ENCODE results near the gene BLMH. TPM values are rescaled to one million over a fixed set of nuclear protein-coding genes. Genes with fewer than 3 reads are reported as not detected.

The BLMH gene
- total and polyA plus RNA-seq, 8 donors, result 5.4 to 32.4 (median 14.7) TPM; not detected in 1

DNA sequence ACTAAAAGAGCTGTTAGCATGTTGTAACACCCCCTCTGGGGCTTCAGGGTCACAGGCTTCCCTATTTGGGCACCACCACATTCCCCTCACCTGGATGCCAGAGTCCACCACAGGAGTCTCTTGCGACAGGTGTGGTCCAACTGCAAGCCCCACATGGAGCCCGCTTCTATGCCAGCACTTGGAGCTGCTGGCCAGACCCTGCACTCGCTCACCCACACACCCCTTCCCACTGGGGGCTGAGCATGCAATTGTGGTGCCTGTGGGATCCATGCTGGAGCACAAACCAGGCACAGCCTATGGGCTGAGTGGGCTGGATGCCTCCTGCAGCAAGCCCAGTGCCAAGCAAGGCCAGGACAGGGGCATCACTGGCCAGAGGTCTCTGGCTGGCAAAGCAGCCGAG, 6.0 kb upstream of the BLMH start:
- H3K4me1 ChIP-seq, result no peaks in the 10 kb centered on the region
- H3K27me3 ChIP-seq, result no peaks in the 10 kb centered on the region
- no peak overlapping the region for H3K4me3 ChIP-seq
- H3K27ac ChIP-seq, result no peak overlapping the region
- TF ChIP-seq EP300 (IDR thresholded peaks at IDR 0.05) (no peak), CTCF (IDR thresholded peaks at IDR 0.05) (no peak)
- intact Hi-C loops (cut with DNase I; ENCODE audit: low total_unique reads), result no loop called here
- H3K9me3 ChIP-seq, result peaks cover 0 to 6% (median 3%) of the 10 kb centered on the region in 4 donors
- no peak for DNase-seq
- WGBS, 5 donors, result 93 to 100% (median 96%) methylated on average over 4 of the region's 4 CpGs
- no peaks in the 10 kb centered on the region for H3K36me3 ChIP-seq

GRCh38 chr17:30296499-30297080, 4.8 kb upstream of the BLMH start:
- no peak overlapping the region for H3K27ac ChIP-seq
- DNase-seq, result no peak
- H3K36me3 ChIP-seq, result no peaks in the 10 kb centered on the region
- H3K9me3 ChIP-seq, result peaks cover 0 to 6% (median 3%) of the 10 kb centered on the region in 4 donors
- intact Hi-C loops (cut with DNase I; ENCODE audit: low total_unique reads), result no loop called here
- peaks cover 0 to 3% (median 0%) of the 10 kb centered on the region in 4 donors for H3K4me1 ChIP-seq
- H3K4me3 ChIP-seq, result no peak overlapping the region
- 66 to 73% (median 67%) methylated on average over 5 of the region's 5 CpGs for WGBS, 5 donors
- no peaks in the 10 kb centered on the region for H3K27me3 ChIP-seq
- no peak for TF ChIP-seq CTCF (IDR thresholded peaks at IDR 0.05)

GRCh38 chr17:30292286-30292858, 628 bp upstream of the BLMH start:
- peaks cover 8 to 22% (median 12%) of the 10 kb centered on the region in 4 donors for H3K4me1 ChIP-seq
- peak overlapping the region; percentile 87 to 100 (median 94) for H3K4me3 ChIP-seq
- no peaks in the 10 kb centered on the region for H3K27me3 ChIP-seq
- TF ChIP-seq POLR2AphosphoS5 (IDR thresholded peaks at IDR 0.05) (no peak), CTCF (IDR thresholded peaks at IDR 0.05) (no peak), EP300 (IDR thresholded peaks at IDR 0.05) (no peak), POLR2A (IDR thresholded peaks at IDR 0.05) (no peak)
- H3K27ac ChIP-seq, result peak overlapping the region; percentile 33 to 87 (median 83)
- WGBS, 5 donors, result 30 to 34% (median 31%) methylated on average over 15 to 17 of the region's 17 CpGs
- no peaks in the 10 kb centered on the region for H3K9me3 ChIP-seq
- H3K36me3 ChIP-seq, result peaks cover 4 to 19% (median 13%) of the 10 kb centered on the region in 4 donors
- intact Hi-C loops (cut with DNase I; ENCODE audit: low total_unique reads), result no loop called here
- DNase-seq, result no peak

GRCh38 chr17:30290696-30291542, 825 bp downstream of the BLMH start:
- DNase-seq, result peak; percentile 50 to 71
- H3K4me1 ChIP-seq, result peaks cover 8 to 22% (median 12%) of the 10 kb centered on the region in 4 donors
- peak overlapping the region; percentile 87 to 100 (median 94) for H3K4me3 ChIP-seq
- 2 to 6% (median 3%) methylated on average over 12 to 22 of the region's 22 CpGs for WGBS, 5 donors
- peak overlapping the region in 4 of 5 donors; percentile 75 to 87 (median 84) for H3K27ac ChIP-seq
- intact Hi-C loops (cut with DNase I; ENCODE audit: low total_unique reads), result no loop called here
- H3K9me3 ChIP-seq, result no peaks in the 10 kb centered on the region
- TF ChIP-seq CTCF (IDR thresholded peaks at IDR 0.05), result no peak
- TF ChIP-seq EP300 (IDR thresholded peaks at IDR 0.05), result no peak
- TF ChIP-seq POLR2AphosphoS5 (IDR thresholded peaks at IDR 0.05), result no peak
- TF ChIP-seq POLR2A (IDR thresholded peaks at IDR 0.05), result no peak
- no peaks in the 10 kb centered on the region for H3K27me3 ChIP-seq
- peaks cover 19 to 34% (median 26%) of the 10 kb centered on the region in 4 donors for H3K36me3 ChIP-seq
